Suppressor macrophage treated with lipopolysaccharide for 4 hours (primary cell): ENCODE results near the gene ZBTB18.

Experiments
- DNase-seq: peaks from one replicate; pipeline ENCODE4 v3.0.0-alpha.2; 2020

Gene ZBTB18

GRCh38 chr1:244064621-244065020, 13.5 kb downstream of the ZBTB18 start:
- DNase-seq: no peak

GRCh38 chr1:244065063-244065793, 14.1 kb downstream of the ZBTB18 start:
- DNase-seq: no peak

- DNase-seq: no peak
Observed at GRCh38 chr1:244065960-244066388, 14.9 kb downstream of the ZBTB18 start.

- no peak for DNase-seq
Observed at GRCh38 chr1:244066954-244067716, 16.1 kb downstream of the ZBTB18 start.

GRCh38 chr1:244067893-244068292, 16.8 kb downstream of the ZBTB18 start:
- DNase-seq: no peak

- no peak for DNase-seq
Observed at GRCh38 chr1:244068567-244068966, 17.5 kb downstream of the ZBTB18 start.

- DNase-seq: no peak
Observed at GRCh38 chr1:244069326-244069898, 18.3 kb downstream of the ZBTB18 start.

- DNase-seq: no peak
Observed at GRCh38 chr1:244074559-244075171, 23.6 kb downstream of the ZBTB18 start.

GRCh38 chr1:244075247-244075722, 24.2 kb downstream of the ZBTB18 start:
- no peak for DNase-seq

- DNase-seq: no peak
Observed at GRCh38 chr1:244076740-244077139, 25.7 kb downstream of the ZBTB18 start.

GRCh38 chr1:244077473-244078220, 26.6 kb downstream of the ZBTB18 start:
- DNase-seq: no peak

GRCh38 chr1:244080343-244080929, 29.4 kb downstream of the ZBTB18 start:
- no peak for DNase-seq

- no peak for DNase-seq
Observed at GRCh38 chr1:244082969-244083368, 31.9 kb downstream of the ZBTB18 start.

GRCh38 chr1:244083383-244083943, 32.4 kb downstream of the ZBTB18 start:
- DNase-seq: peak; percentile 5

GRCh38 chr1:244084763-244085162, 33.7 kb downstream of the ZBTB18 start:
- no peak for DNase-seq

- no peak for DNase-seq
Observed at GRCh38 chr1:244085891-244086290, 34.8 kb downstream of the ZBTB18 start.

- no peak for DNase-seq
Observed at GRCh38 chr1:244087021-244087560, 36.0 kb downstream of the ZBTB18 start.

GRCh38 chr1:244087611-244088010, 36.5 kb downstream of the ZBTB18 start:
- no peak for DNase-seq

- DNase-seq: no peak
Observed at GRCh38 chr1:244088161-244088560, 37.1 kb downstream of the ZBTB18 start.

- no peak for DNase-seq
Observed at GRCh38 chr1:244089561-244089960, 38.5 kb downstream of the ZBTB18 start.

- DNase-seq: no peak
Observed at GRCh38 chr1:244090645-244091044, 39.6 kb downstream of the ZBTB18 start.
